ENCODE measurements around the gene ROR2. TPM values are rescaled to one million over a fixed set of nuclear protein-coding genes. Genes with fewer than 3 reads are reported as not detected.

Gene ROR2
- total RNA-seq, 4 donors from 2014 or later = 35.6 to 67.6 (median 50.6) TPM

DNA sequence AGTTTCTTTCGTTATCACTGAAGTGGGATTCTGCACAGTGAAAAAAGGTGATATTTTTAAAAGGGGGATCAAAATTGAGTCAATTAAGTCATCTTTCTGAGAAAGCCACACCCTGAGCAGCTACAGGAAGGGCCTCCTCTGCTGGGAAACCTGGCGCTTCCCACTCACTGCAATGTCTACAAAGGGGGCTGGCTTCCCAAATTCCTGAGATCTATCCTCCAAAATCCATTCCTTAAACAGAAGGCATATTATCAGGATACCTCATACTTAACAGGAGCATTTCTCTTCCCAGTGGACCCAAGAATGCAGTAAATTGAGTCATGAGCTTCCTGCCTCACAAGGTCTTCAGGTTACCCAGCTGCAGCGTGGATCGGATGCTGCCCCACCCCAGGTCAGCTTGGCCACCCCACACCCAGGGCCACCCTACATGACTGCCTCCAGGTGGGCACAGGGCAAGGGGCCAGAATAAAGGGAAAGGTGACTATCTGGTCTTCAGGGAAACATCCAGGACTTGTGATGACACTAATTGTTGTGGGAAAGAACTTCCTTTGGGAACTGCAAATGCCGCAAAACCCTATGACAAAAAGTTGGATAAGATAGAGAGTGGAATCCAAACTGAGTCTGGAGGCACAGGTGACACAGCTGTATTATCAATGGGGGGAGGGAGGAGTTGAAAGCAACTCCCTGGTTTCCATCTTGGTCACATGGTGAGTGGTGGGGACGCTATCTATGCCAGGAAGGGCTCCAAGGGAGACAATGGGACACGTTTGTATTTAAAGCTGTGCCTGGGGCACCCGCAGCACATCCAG lies 42.3 kb downstream of the ROR2 start:
- intact Hi-C loops (cut with DNase I; ENCODE audit: low total_unique reads) = no loop called here
- H3K9me3 ChIP-seq = no peaks in the 10 kb centered on the region
- no peak overlapping the region for H3K4me3 ChIP-seq
- TF ChIP-seq, protein P1, sequence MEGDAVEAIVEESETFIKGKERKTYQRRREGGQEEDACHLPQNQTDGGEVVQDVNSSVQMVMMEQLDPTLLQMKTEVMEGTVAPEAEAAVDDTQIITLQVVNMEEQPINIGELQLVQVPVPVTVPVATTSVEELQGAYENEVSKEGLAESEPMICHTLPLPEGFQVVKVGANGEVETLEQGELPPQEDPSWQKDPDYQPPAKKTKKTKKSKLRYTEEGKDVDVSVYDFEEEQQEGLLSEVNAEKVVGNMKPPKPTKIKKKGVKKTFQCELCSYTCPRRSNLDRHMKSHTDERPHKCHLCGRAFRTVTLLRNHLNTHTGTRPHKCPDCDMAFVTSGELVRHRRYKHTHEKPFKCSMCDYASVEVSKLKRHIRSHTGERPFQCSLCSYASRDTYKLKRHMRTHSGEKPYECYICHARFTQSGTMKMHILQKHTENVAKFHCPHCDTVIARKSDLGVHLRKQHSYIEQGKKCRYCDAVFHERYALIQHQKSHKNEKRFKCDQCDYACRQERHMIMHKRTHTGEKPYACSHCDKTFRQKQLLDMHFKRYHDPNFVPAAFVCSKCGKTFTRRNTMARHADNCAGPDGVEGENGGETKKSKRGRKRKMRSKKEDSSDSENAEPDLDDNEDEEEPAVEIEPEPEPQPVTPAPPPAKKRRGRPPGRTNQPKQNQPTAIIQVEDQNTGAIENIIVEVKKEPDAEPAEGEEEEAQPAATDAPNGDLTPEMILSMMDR (IDR thresholded peaks at IDR 0.05) = no peak
- TF ChIP-seq POLR2A (IDR thresholded peaks at IDR 0.05) = no peak
- H3K27me3 ChIP-seq = no peaks in the 10 kb centered on the region
- H3K36me3 ChIP-seq = no peaks in the 10 kb centered on the region
- peak in 1 of 2 donors; percentile 11 for DNase-seq
- H3K4me1 ChIP-seq = peaks cover 7 to 10% of the 10 kb centered on the region in 2 donors
- no peak overlapping the region for H3K27ac ChIP-seq

DNA sequence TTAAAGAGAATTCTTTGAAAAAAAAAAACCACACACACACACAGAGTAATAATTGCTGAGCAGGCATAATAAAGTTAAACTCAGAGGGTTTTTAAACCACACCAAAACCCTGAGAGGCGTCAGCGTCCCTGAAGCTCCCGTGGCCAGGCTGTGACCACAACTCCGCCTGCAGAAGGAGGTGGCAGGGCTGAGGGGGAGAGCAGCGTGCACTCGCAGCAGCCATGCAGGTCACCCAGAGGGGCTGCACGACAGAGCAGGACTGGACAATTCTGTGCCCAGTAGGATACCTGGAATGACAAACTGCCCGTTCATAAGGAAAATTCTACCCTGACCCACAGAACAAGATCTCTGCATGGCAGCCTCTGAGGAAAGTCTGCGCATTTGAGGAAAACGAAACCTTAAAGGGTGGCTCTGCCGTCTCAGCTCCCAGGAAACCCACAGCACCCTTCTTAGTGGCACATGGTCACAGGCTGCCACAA lies 44.0 kb downstream of the ROR2 start:
- no peak for TF ChIP-seq POLR2A (IDR thresholded peaks at IDR 0.05)
- TF ChIP-seq, protein P1 (IDR thresholded peaks at IDR 0.05) = no peak
- intact Hi-C loops (cut with DNase I; ENCODE audit: low total_unique reads) = no loop called here

DNA sequence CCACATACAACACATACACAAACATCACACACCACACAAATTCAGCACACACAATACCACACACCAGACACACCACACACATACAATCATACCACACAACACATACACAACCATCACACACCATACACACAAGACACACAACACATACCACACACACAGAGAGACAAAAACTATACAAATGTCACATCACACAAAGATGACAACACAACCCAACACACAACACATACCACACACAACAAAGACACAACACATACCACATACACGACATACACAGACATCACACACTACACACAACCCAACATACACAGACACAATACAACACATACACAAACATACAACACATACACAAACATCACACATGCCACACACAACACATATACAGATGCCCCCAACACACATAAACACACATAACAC lies 44.8 kb downstream of the ROR2 start:
- no peak overlapping the region for H3K27ac ChIP-seq
- intact Hi-C loops (cut with DNase I; ENCODE audit: low total_unique reads) = no loop called here
- H3K27me3 ChIP-seq = no peaks in the 10 kb centered on the region
- TF ChIP-seq POLR2A (IDR thresholded peaks at IDR 0.05) = no peak
- TF ChIP-seq, protein P1 (IDR thresholded peaks at IDR 0.05) = no peak
- H3K9me3 ChIP-seq = no peaks in the 10 kb centered on the region
- peaks cover 9 to 17% of the 10 kb centered on the region in 2 donors for H3K4me1 ChIP-seq
- DNase-seq = no peak
- no peaks in the 10 kb centered on the region for H3K36me3 ChIP-seq
- no peak overlapping the region for H3K4me3 ChIP-seq

More for the DNA sequence above, 44.0 kb downstream of the ROR2 start:
- H3K27me3 ChIP-seq = no peaks in the 10 kb centered on the region
- peaks cover 10 to 11% of the 10 kb centered on the region in 2 donors for H3K4me1 ChIP-seq
- no peak overlapping the region for H3K27ac ChIP-seq
- H3K4me3 ChIP-seq = no peak overlapping the region
- no peak for DNase-seq
- no peaks in the 10 kb centered on the region for H3K9me3 ChIP-seq
- H3K36me3 ChIP-seq = no peaks in the 10 kb centered on the region

DNA sequence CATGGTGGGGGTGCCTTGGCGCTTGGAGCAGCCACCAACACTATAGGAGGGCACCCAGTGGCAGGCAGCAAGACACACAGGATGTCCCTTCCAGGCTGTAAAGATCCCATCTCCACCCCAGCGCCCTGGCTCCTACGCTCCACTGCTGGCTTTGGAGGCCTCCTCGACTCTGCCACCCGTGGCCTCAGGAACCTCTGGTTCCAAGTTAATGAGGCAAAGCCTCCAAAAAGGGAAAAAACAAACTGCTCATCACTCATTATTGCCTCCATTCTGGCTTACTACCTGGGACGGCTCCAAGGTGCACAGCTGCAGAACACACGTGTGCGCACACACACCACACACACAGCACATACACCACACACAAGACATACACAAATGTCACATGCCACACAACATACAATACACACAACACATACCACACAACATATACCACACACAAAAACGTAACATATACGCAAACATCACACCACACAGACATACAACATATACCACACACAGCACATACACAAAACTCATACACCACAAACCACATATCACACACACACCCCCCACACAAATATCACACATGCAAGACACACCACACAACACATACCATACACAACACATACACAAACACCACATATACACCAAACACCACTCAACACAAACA lies 45.3 kb downstream of the ROR2 start:
- H3K27me3 ChIP-seq = no peaks in the 10 kb centered on the region
- no peaks in the 10 kb centered on the region for H3K36me3 ChIP-seq
- TF ChIP-seq POLR2A (IDR thresholded peaks at IDR 0.05) = no peak
- TF ChIP-seq, protein P1 (IDR thresholded peaks at IDR 0.05) = no peak
- no peak overlapping the region for H3K27ac ChIP-seq
- no peak overlapping the region for H3K4me3 ChIP-seq
- intact Hi-C loops (cut with DNase I; ENCODE audit: low total_unique reads) = no loop called here
- H3K9me3 ChIP-seq = no peaks in the 10 kb centered on the region
- H3K4me1 ChIP-seq = peaks cover 11 to 22% of the 10 kb centered on the region in 2 donors
- no peak for DNase-seq

Measured in uterus (tissue), 4 donors.